Measurements from ENCODE around the gene HAUS7.

GRCh38 chrX:153509592-153509991, 39.2 kb upstream of the HAUS7 start:
- TF ChIP-seq REST (IDR thresholded peaks at IDR 0.05; ENCODE audit: insufficient read depth in 1 of 2, low read depth in 2 of 2, low read length in 2 of 2) (no peak), POLR2AphosphoS5 (IDR thresholded peaks at IDR 0.05; ENCODE audit: low read depth, low read length) (no peak), SIN3A (IDR thresholded peaks at IDR 0.05; ENCODE audit: borderline replicate concordance, insufficient read depth, low read length) (no peak), TAF1 (IDR thresholded peaks at IDR 0.05; ENCODE audit: borderline replicate concordance, insufficient read depth, low read length) (no peak)
